G401.6 (cell line): ENCODE results near the gene RMP24.
"Not testable (repeated sequence)": the region's sequence is repeated elsewhere in the genome, so short reads cannot be mapped to it uniquely, and the experiment has no call there.

ENCODE experiments used
- FAIRE-seq: peaks from 2 replicates; lab custom pipeline; 2012; peaks lifted over from hg19 to GRCh38; lab: Jason Lieb, UNC

RMP24 gene

DNA sequence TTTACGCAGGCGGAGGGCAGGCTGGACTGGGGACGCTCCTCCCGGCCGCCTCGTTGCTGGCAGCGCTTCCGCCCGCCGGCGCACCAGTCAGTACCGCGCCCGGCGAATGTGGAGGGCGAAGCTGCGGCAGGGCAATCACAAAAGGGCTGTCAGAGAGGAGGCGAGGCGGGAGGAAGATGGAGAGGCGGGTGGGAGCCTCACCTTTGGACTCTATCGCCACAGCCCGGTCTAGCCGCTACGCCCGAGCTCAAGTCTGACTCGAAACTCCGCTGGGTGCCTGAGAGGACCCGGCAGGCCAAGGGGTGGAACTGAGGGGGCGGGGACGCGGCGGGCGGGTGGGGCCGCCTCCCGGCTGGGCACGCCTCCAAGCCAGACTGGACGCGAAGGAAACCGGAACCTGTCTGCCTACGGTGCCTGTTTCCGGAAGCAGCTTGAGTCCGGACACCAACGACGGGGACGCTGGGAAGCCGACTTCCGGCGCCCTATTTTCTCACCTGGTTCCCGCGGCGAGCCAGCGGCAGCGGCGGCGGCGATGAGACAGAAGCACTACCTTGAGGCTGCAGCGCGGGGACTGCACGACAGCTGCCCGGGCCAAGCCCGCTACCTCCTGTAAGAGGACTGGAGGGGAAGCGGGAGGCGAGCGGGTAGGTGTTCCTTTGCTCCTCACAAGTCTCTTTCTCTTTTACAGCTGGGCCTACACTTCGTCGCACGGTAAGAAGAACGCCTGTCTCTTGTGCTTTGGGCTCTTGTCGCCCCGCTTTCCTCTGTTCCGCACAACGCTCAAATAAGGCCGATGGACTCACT, at the start of gene RMP24:
Gene RMP24, plus strand, starts transcription at position 483 of the 804 bp plus-strand sequence.
- peak; percentile 11 for FAIRE-seq

DNA sequence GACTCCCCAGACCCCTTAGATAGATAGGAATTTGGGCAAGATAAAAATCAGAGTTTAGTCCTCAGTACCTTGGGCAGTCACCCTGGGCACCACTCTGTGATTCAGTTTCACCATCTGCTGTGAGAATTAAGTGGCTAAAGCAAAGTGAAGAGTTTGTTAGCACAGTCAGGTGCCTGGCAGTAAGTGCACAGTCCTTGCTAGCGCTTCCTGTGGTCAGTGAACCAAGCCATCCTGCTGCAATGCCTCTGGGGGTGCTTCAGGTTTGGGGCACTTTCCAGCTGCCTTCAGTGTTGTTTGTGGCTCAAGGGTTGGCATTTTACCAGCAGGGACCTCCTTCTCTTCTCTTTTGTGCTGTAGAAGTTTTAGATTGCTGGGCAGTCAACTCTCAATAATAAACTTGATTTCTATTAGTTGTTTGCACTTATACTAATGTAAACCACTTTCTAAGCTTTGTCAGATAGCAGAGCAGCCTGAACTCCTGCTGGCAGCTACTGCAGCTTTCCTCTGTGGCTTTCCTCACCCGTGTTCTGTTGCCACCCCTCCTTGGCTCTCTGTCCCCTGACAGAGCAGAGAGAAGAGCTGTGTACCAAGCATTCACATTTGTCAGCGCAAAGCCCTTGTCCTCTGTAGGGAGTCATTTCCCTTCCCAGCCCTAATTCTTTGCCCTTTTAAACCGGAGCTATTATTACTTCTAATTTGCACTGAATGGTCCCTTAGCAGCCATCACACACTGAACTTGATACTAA, 48.4 kb upstream of the RMP24 start:
- FAIRE-seq = no peak

- FAIRE-seq = no peak
These were observed 45.6 kb upstream of the RMP24 start for GRCh38 chr18:35926884-35927283.

- no peak for FAIRE-seq
These were observed 45.0 kb upstream of the RMP24 start for GRCh38 chr18:35927430-35927829.

- FAIRE-seq = no peak
These were observed 38.5 kb upstream of the RMP24 start for GRCh38 chr18:35933982-35934381.

DNA sequence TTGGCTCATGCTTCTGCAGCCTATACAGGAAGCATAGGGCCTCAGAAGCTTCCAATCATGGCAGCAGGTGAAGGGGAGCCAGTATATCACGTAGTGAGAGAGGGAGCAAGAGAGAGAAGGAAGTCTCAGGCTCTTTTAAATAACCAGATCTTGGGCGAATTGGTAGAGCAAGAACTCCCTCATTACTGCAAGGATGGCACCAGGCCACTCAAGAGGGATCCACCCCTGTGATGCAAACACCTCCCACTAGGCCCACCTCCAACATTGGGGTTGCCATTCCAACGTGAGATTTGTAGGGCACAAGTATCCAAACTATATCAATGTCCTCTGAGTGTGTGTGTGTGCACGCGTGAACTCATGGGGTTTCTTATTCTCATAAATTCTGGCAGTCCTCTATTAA, 37.6 kb upstream of the RMP24 start:
- FAIRE-seq = no peak

GRCh38 chr18:35935805-35936204, 36.7 kb upstream of the RMP24 start:
- no peak for FAIRE-seq

GRCh38 chr18:35936951-35937350, 35.5 kb upstream of the RMP24 start:
- no peak for FAIRE-seq

DNA sequence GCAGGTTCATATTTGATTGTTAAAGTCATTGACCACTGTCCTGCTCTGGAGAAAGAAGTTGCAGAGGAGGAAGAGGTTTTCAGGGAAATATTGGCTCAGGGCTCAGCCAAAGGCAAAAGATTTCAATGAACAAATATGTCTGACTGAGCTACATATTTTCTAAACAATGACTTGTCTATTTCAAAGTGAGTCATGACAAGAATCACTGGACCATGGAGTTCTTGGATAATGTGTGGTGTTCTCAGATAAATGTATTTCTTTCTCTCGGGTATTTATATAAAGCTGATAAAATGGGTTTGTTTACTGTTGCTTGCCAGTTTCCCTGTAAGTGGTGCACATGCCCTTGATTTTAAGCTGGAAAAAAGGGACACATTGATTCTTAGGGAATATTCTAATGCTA, 34.3 kb upstream of the RMP24 start:
- FAIRE-seq = no peak

- FAIRE-seq = no peak
These were observed 33.9 kb upstream of the RMP24 start for GRCh38 chr18:35938562-35938961.

- no peak for FAIRE-seq
These were observed 33.3 kb upstream of the RMP24 start for GRCh38 chr18:35939138-35939537.

DNA sequence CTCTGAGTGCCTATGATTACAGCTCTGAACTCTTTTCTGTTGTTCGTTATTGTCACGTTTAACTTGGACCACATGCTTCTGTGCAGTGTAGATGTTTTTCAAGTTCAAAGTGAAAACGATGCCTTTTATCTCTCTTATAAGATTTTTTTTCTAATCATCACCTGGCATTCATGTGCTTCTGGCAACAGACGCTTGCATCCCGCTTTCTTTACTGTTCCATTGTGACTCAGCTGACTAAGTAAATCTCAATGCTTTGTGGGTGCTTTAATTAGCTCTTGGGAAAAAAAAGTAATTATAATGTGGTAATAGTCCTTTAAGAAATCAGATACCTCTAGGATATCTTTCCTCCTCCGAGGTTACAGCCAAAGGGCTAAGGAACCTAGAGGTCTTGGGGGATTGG, 31.2 kb upstream of the RMP24 start:
- no peak for FAIRE-seq

DNA sequence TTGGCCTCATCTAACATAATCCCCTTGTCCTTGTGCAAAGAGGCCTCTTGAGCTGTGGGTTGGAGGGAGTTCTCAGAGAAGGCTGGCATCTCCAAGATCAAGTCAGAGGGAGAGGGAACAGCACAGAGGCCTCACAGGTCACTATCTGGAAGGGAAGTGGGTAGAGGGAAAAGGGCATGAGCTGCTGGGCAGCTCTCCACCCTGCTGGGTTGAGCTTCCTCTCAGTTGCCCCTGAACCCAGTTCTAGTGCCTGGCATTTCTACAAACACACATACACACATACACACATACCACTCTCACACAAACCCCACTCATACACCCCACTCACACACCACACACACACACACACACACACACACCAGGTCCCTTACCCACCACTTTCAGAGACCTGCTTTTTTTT, 30.3 kb upstream of the RMP24 start:
- FAIRE-seq = no peak

DNA sequence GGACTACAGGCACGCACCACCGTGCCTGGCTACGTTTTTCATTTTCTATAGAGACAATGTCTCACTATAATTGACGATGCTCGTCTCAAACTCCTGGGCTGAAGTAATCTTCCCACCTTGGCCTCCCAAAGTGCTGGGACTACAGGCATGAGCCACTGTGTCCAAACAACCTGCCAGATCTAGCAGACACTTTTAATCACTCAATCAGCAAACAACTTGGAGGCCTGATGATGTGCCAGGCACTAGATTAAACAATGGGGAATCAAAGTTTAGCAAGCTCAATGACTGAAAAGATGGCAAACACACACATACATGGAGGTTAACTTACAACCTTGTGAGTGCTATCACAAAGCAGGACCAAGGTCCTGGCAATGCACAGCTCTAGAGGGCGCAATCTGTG, 29.8 kb upstream of the RMP24 start:
- FAIRE-seq = no peak

GRCh38 chr18:35948080-35948479, 24.4 kb upstream of the RMP24 start:
- FAIRE-seq = no peak

DNA sequence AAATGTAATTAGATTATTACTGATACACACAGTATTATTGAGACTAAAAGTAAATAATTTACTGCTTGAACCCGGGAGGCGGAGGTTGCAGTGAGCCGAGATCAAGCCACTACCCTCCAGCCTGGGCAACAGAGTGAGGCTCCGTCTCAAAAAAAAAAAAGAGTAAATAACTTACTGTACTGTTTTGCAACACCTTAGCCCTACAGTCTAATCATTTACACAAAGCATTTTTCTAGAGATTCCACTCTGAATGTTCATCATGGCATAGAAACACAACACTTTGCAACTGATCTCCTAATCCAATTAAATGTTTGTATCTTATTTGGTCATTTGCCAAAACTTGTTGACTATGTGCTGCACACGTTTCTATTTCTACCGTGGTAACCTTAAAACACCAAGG, 23.4 kb upstream of the RMP24 start:
- no peak for FAIRE-seq

DNA sequence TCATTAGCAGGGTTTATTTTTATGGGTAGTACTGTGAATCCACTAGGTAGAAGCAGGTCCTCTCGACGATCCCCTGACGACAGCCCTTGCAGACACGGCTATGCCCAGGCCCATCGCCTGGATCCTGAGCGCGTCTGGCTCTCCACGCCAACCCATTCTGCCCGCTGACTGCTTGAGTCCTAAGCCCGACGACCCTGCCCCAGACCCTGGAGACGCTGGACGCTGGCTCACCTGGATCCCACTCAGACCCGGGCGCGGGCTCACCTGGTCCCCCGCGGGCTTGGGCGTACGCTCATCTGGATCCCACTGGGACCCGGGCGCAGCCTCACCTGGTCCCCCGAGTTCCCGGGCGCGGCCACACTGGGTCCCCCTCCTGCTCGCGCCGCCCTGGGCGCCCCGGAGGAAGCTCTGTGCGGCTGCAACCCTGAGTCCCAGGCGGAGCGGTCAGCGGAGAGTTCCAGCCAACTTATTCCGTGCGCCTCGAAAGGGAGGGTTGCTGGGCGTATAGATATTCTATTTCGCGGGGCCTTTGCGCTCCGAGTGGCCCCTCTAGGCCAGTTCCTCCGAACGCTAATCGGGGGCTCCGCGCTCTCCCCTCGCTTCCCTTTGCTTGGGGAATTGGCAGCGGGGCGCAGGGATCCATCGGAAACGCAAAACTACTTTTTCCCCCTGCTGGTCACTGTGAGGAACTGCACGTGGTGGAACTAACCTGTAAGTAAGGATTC, 22.4 kb upstream of the RMP24 start:
- peak; percentile 76 for FAIRE-seq

DNA sequence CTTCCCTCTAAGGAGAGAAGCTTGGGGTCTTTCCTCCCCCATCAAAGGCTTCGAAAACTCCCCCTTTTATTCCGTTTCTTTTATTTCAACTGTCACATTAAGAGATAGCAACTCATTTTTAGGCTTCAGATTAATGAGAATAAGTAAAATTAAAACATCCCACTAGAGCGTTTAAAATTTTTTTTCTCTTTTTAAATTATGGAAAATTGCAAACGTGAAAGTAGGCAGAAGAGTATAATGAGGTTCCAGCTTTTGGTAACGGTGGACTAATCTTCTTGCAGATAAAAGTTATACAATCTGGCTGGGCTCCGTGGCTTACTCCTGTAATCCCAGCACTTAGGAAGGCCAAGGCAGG, 21.9 kb upstream of the RMP24 start:
- FAIRE-seq = no peak

DNA sequence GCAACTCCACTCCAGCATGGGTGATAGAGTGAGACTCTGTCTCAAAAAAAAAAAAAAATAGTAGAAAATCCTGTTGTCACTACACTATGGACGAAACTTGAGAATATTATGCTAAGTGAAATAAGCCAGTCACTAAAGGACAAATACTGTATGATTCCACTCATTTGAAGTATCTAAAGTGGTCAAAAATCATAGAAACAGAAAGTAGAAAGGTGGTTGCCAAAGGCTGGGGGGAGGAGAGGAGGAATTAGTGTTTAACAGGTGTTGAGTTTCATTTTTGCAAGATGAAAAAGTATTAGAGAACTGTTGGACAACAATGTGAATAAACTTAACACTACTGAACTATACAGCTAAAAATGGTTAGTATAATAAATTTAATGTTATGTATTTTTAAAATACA, 18.8 kb upstream of the RMP24 start:
- FAIRE-seq = no peak

- FAIRE-seq = no peak
These were observed 16.3 kb upstream of the RMP24 start for GRCh38 chr18:35956226-35956625.

GRCh38 chr18:35962320-35962719, 10.2 kb upstream of the RMP24 start:
- FAIRE-seq = no peak

DNA sequence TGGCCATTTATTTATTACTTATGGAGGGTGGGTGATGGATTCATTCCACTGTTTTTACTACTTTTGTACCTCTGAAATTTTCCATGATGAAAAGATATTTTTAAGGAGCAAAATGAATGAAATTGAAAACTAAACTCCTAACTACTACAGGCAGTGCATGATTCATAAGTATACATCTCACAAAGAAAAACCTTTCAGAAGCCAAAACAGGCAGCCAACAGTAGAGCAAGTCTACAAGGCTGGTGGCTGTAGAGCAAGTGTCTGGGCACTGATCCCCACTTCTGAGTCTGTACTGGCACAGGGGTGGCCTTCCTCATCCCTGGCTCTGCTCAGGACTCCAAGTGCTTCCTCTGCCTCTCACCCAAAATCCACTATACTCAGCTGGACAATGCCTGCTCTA, 8.2 kb upstream of the RMP24 start:
- FAIRE-seq = no peak

GRCh38 chr18:35967866-35968265, 4.6 kb upstream of the RMP24 start:
- not testable (repeated sequence) for FAIRE-seq
